Raji (cell line): Measurements from ENCODE around the gene ACTN2.

ENCODE experiments used
- POLR2A ChIP-seq: IDR thresholded peaks from 2 replicates; pipeline ENCODE4 v1.6.1; 2011; ENCODE audit warnings: low read depth, low read length, control low read depth; ENCODE audit not compliant: insufficient read depth

The ACTN2 gene

GRCh38 chr1:236748268-236748870 is 62.1 kb downstream of the ACTN2 start:
- TF ChIP-seq POLR2A, result no peak

- no peak for TF ChIP-seq POLR2A
Observed at GRCh38 chr1:236750928-236751327, 64.6 kb downstream of the ACTN2 start.

- no peak for TF ChIP-seq POLR2A
Observed at GRCh38 chr1:236751385-236751784, 65.1 kb downstream of the ACTN2 start.

- TF ChIP-seq POLR2A, result no peak
Observed at GRCh38 chr1:236751935-236752334, 65.6 kb downstream of the ACTN2 start.

- no peak for TF ChIP-seq POLR2A
Observed at GRCh38 chr1:236753516-236753915, 67.2 kb downstream of the ACTN2 start.

- TF ChIP-seq POLR2A, result no peak
Observed at GRCh38 chr1:236753964-236754363, 67.7 kb downstream of the ACTN2 start.

- TF ChIP-seq POLR2A, result no peak
Observed at GRCh38 chr1:236754525-236755210, 68.4 kb downstream of the ACTN2 start.

GRCh38 chr1:236757640-236758039 is 71.3 kb downstream of the ACTN2 start:
- TF ChIP-seq POLR2A, result no peak

GRCh38 chr1:236759252-236759859 is 73.1 kb downstream of the ACTN2 start:
- TF ChIP-seq POLR2A, result no peak

- no peak for TF ChIP-seq POLR2A
Observed at GRCh38 chr1:236760480-236760879, 74.2 kb downstream of the ACTN2 start.

- TF ChIP-seq POLR2A, result no peak
Observed at GRCh38 chr1:236760986-236761385, 74.7 kb downstream of the ACTN2 start.

GRCh38 chr1:236761397-236762132 is 75.3 kb downstream of the ACTN2 start:
- TF ChIP-seq POLR2A, result no peak

- TF ChIP-seq POLR2A, result no peak
Observed at GRCh38 chr1:236762410-236762809, 76.1 kb downstream of the ACTN2 start.

GRCh38 chr1:236765831-236766230 is 79.5 kb downstream of the ACTN2 start:
- TF ChIP-seq POLR2A, result no peak

GRCh38 chr1:236766506-236766905 is 80.2 kb downstream of the ACTN2 start:
- TF ChIP-seq POLR2A, result no peak

GRCh38 chr1:236767276-236767675 is 81.0 kb downstream of the ACTN2 start:
- TF ChIP-seq POLR2A, result no peak
